ENCODE results near the gene TBC1D2.

DNA sequence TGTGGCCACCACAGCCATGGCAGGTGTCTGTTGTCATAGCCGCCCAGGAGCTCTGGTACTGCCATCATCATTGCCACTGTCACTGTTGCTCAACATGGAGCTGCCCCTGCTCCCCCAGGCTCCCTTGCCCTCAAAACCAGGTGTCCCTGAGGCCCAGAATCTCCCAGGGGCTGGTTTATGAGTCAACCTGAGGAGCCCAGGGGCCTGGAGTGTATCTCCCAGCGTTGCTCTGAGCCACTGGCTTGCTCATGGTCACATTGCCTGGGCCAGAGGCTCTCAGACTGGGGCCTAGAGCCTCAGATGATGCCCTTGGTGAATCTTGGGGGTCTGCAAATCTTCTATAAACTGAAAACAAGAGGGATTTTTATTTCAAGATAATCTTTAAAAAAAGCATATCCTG, 24.7 kb upstream of the TBC1D2 start:
- TF ChIP-seq, protein P1, sequence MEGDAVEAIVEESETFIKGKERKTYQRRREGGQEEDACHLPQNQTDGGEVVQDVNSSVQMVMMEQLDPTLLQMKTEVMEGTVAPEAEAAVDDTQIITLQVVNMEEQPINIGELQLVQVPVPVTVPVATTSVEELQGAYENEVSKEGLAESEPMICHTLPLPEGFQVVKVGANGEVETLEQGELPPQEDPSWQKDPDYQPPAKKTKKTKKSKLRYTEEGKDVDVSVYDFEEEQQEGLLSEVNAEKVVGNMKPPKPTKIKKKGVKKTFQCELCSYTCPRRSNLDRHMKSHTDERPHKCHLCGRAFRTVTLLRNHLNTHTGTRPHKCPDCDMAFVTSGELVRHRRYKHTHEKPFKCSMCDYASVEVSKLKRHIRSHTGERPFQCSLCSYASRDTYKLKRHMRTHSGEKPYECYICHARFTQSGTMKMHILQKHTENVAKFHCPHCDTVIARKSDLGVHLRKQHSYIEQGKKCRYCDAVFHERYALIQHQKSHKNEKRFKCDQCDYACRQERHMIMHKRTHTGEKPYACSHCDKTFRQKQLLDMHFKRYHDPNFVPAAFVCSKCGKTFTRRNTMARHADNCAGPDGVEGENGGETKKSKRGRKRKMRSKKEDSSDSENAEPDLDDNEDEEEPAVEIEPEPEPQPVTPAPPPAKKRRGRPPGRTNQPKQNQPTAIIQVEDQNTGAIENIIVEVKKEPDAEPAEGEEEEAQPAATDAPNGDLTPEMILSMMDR (IDR thresholded peaks at IDR 0.05): no peak
- no peak for TF ChIP-seq POLR2A (IDR thresholded peaks at IDR 0.05)

Data from body of pancreas (tissue), 4 donors.